Motor neuron (in vitro differentiated cells): ENCODE data around the gene ERC1. TPM values are rescaled to one million over a fixed set of nuclear protein-coding genes. Genes with fewer than 3 reads are reported as not detected.
"Not testable (repeated sequence)": the region's sequence is repeated elsewhere in the genome, so short reads cannot be mapped to it uniquely, and the experiment has no call there.

ENCODE experiments used
- ATAC-seq, 8 experiments: fragments of 200-7000 bp; cut with Tn5 transposase; replicated peaks in 6 of 8; 2 replicates each; pipeline ENCODE4 v1.8.0; 2021; ENCODE audit warnings: mild to moderate bottlenecking in 8 of 8, moderate library complexity in 8 of 8
- H3K27ac ChIP-seq, 2 donors: fragments of 250-450 bp; sonication (Bioruptor Pico); 2 replicates each; pipeline ENCODE4 v1.9.0; 2021; ENCODE audit warnings: antibody characterized with exemption in 2 of 2, mild to moderate bottlenecking in 2 of 2, moderate library complexity in 1 of 2
- H3K4me1 ChIP-seq, 2 donors: fragments of 250-450 bp; sonication (Bioruptor Pico); replicated peaks in 1 of 2; 2 replicates each; pipeline ENCODE4 v1.6.1; 2021; ENCODE audit warnings: antibody characterized with exemption in 2 of 2, mild to moderate bottlenecking in 2 of 2, moderate library complexity in 1 of 2
- H3K4me3 ChIP-seq, 5 donors: fragments of 250-450 bp; sonication (Bioruptor Pico); 2 replicates each; pipeline ENCODE4 v1.9.0; 2021; ENCODE audit warnings: antibody characterized with exemption in 5 of 5, mild to moderate bottlenecking in 5 of 5, moderate library complexity in 4 of 5
- WGBS, 10 experiments: fragments of 450-650 bp; shearing (Covaris generic); methylation state at CpG; one replicate each; pipeline ENCODE4 v1.0.0; 2022; 5-methylcytosine and 5-hydroxymethylcytosine counted together
- in situ Hi-C, 9 experiments: fragments of 400-800 bp; cut with MboI; loops; one replicate each; pipeline ENCODE4 v1.15.0; 2021; ENCODE audit warnings: low sequenced_read_pairs in 9 of 9, low pct_unique_long_range_greater_than_20kb in 2 of 9; ENCODE audit not compliant: unreplicated experiment in 9 of 9
- total RNA-seq, 8 experiments: library from RNA; unstranded; fragments of 300-600 nt; gene quantifications; 2 replicates each; pipeline versions ENCODE4 v1.2.3 to v1.2.4, GENCODE V29; 2022

Gene ERC1
- total RNA-seq, 8 experiments from 2014 or later: 15.1 to 53.8 (median 34.6) TPM

GRCh38 chr12:1197264-1198018 lies 206.4 kb downstream of the ERC1 start:
- in situ Hi-C loops: no loop called here
- WGBS, 10 experiments: 82 to 100% (median 100%) methylated on average over 1 to 3 of the region's 3 CpGs; no CpG with 5 or more reads in 1 of the 10 experiments
- ATAC-seq: no peak
- no peak overlapping the region for H3K27ac ChIP-seq
- H3K4me1 ChIP-seq: no peaks in the 10 kb centered on the region
- no peak overlapping the region for H3K4me3 ChIP-seq

- H3K4me3 ChIP-seq, H3K27ac ChIP-seq, H3K4me1 ChIP-seq, in situ Hi-C loops, ATAC-seq: not testable (repeated sequence)
- 71 to 100% (median 100%) methylated on average over 1 to 2 of the region's 5 CpGs; no CpG with 5 or more reads in 6 of the 10 experiments for WGBS, 10 experiments
Observed at GRCh38 chr12:1198854-1199253, 207.8 kb downstream of the ERC1 start.

GRCh38 chr12:1199700-1200099 lies 208.7 kb downstream of the ERC1 start:
- Histone ChIP-seq H3K4me3 (no peak overlapping the region), H3K27ac (no peak overlapping the region), H3K4me1 (peaks cover 0 to 13% of the 10 kb centered on the region in 2 donors)
- ATAC-seq: no peak
- in situ Hi-C loops: no loop called here

GRCh38 chr12:1201030-1201429 lies 210.0 kb downstream of the ERC1 start:
- 56 to 100% (median 87%) methylated on average over 2 of the region's 2 CpGs for WGBS, 10 experiments
- Histone ChIP-seq H3K4me1 (peaks cover 0 to 26% of the 10 kb centered on the region in 2 donors), H3K27ac (no peak overlapping the region), H3K4me3 (no peak overlapping the region)
- ATAC-seq: no peak
- in situ Hi-C loops: no loop called here

GRCh38 chr12:1201886-1202285 lies 210.9 kb downstream of the ERC1 start:
- WGBS, 10 experiments: 75 to 100% (median 100%) methylated on average over 1 of the region's 1 CpG
- Histone ChIP-seq H3K4me3 (no peak overlapping the region), H3K27ac (no peak overlapping the region), H3K4me1 (peaks cover 0 to 33% of the 10 kb centered on the region in 2 donors)
- in situ Hi-C loops: no loop called here
- no peak for ATAC-seq

- in situ Hi-C loops: no loop called here
- no peak overlapping the region for H3K27ac ChIP-seq
- H3K4me1 ChIP-seq: peaks cover 0 to 33% of the 10 kb centered on the region in 2 donors
- ATAC-seq: no peak
- H3K4me3 ChIP-seq: no peak overlapping the region
Observed at GRCh38 chr12:1203735-1204019, 212.7 kb downstream of the ERC1 start.

GRCh38 chr12:1204581-1205121 lies 213.6 kb downstream of the ERC1 start:
- Histone ChIP-seq H3K4me3 (no peak overlapping the region), H3K27ac (no peak overlapping the region)
- 10 to 60% (median 26%) methylated on average over 3 to 6 of the region's 6 CpGs for WGBS, 10 experiments

GRCh38 chr12:1205512-1206060 lies 214.6 kb downstream of the ERC1 start:
- in situ Hi-C loops: no loop called here
- H3K4me3 ChIP-seq: no peak overlapping the region
- H3K27ac ChIP-seq: no peak overlapping the region
- peaks cover 0 to 33% of the 10 kb centered on the region in 2 donors for H3K4me1 ChIP-seq
- ATAC-seq: no peak
- 32 to 100% (median 60%) methylated on average over 2 to 4 of the region's 4 CpGs for WGBS, 10 experiments

More at GRCh38 chr12:1204581-1205121, 213.6 kb downstream of the ERC1 start:
- peaks cover 0 to 33% of the 10 kb centered on the region in 2 donors for H3K4me1 ChIP-seq
- in situ Hi-C loops: no loop called here
- ATAC-seq: peak in 3 of 8 experiments; percentile 41 to 68 (median 52)

- Histone ChIP-seq H3K4me1 (peaks cover 0 to 33% of the 10 kb centered on the region in 2 donors), H3K4me3 (no peak overlapping the region), H3K27ac (no peak overlapping the region)
- 50 to 100% (median 100%) methylated on average over 1 of the region's 1 CpG; no CpG with 5 or more reads in 4 of the 10 experiments for WGBS, 10 experiments
- in situ Hi-C loops: no loop called here
- no peak for ATAC-seq
Observed at GRCh38 chr12:1206118-1206734, 215.2 kb downstream of the ERC1 start.

- WGBS, 10 experiments: 89 to 98% (median 94%) methylated on average over 2 to 4 of the region's 4 CpGs; no CpG with 5 or more reads in 1 of the 10 experiments
- H3K4me3 ChIP-seq: no peak overlapping the region
- in situ Hi-C loops: no loop called here
- H3K27ac ChIP-seq: no peak overlapping the region
- peaks cover 3 to 33% of the 10 kb centered on the region in 2 donors for H3K4me1 ChIP-seq
- ATAC-seq: no peak
Observed at GRCh38 chr12:1207276-1207675, 216.3 kb downstream of the ERC1 start.

- in situ Hi-C loops: not testable (repeated sequence)
Observed at GRCh38 chr12:1208719-1209118, 217.7 kb downstream of the ERC1 start.

GRCh38 chr12:1212526-1212925 lies 221.5 kb downstream of the ERC1 start:
- Histone ChIP-seq H3K4me1 (peaks cover 2 to 7% of the 10 kb centered on the region in 2 donors), H3K4me3 (no peak overlapping the region), H3K27ac (no peak overlapping the region)
- peak in 2 of 8 experiments; percentile 37 to 56 for ATAC-seq
- 40 to 84% (median 73%) methylated on average over 1 to 4 of the region's 8 CpGs; no CpG with 5 or more reads in 6 of the 10 experiments for WGBS, 10 experiments
- in situ Hi-C loops: no loop called here

More at GRCh38 chr12:1208719-1209118, 217.7 kb downstream of the ERC1 start:
- H3K4me1 ChIP-seq: peaks cover 7 to 28% of the 10 kb centered on the region in 2 donors
- WGBS, 10 experiments: 53 to 100% (median 92%) methylated on average over 2 to 5 of the region's 5 CpGs; no CpG with 5 or more reads in 2 of the 10 experiments
- not testable (repeated sequence) for H3K4me3 ChIP-seq, H3K27ac ChIP-seq, ATAC-seq

GRCh38 chr12:1213205-1213604 lies 222.2 kb downstream of the ERC1 start:
- 91 to 100% (median 98%) methylated on average over 1 to 5 of the region's 6 CpGs; no CpG with 5 or more reads in 3 of the 10 experiments for WGBS, 10 experiments
- in situ Hi-C loops: no loop called here
- ATAC-seq: no peak
- no peak overlapping the region for H3K4me3 ChIP-seq
- no peak overlapping the region for H3K27ac ChIP-seq
- H3K4me1 ChIP-seq: peaks cover 3 to 7% of the 10 kb centered on the region in 2 donors
